HL-60 (cell line): ENCODE results near the gene ALX4.

Experiments
- CTCF ChIP-seq: IDR thresholded peaks from one replicate; pipeline ENCODE4 v1.5.1; 2011; ENCODE audit warnings: low read length, control low read depth, inconsistent platforms; ENCODE audit not compliant: insufficient read depth
- POLR2AphosphoS5 ChIP-seq: IDR thresholded peaks from 2 replicates; pipeline ENCODE4 v1.6.1; 2012; ENCODE audit warnings: low read depth

- TF ChIP-seq CTCF (no peak), POLR2AphosphoS5 (no peak)
Observed at GRCh38 chr11:44315947-44316658, 6.2 kb upstream of the ALX4 start.
